K562 (cell line): ENCODE measurements around the gene MRPS15. TPM values are rescaled to one million over a fixed set of nuclear protein-coding genes. Genes with fewer than 3 reads are reported as not detected.

Experiments used
- BRF1 ChIP-seq: IDR thresholded peaks from 3 replicates; pipeline ENCODE4 v1.6.1; 2011; ENCODE audit warnings: borderline replicate concordance, mild to moderate bottlenecking; ENCODE audit not compliant: insufficient read length; ENCODE audit errors: extremely low read depth
- COPS2 ChIP-seq: fragments of 450-650 bp; conservative IDR thresholded peaks from 2 replicates; pipeline ENCODE4 v1.6.1; 2016; ENCODE audit warnings: mild to moderate bottlenecking, moderate library complexity
- CTCF ChIP-seq, 3 experiments: IDR thresholded peaks in 2 of 3; conservative IDR thresholded peaks in 1 of 3; 2 replicates each; pipeline ENCODE4 v1.5.1; 2011 to 2012; ENCODE audit warnings: low read length in 3 of 3, mild to moderate bottlenecking in 3 of 3, control low read depth in 2 of 3, improper control_type of control experiment in 1 of 3, inconsistent platforms in 1 of 3, low read depth in 1 of 3, mixed read lengths in 1 of 3, moderate library complexity in 1 of 3; ENCODE audit not compliant: insufficient read depth in 2 of 3
- E2F5 ChIP-seq: sonication (generic); formaldehyde crosslinking; IDR thresholded peaks from 2 replicates; pipeline ENCODE4 v1.8.0; 2022; ENCODE audit warnings: mild to moderate bottlenecking, missing genetic modification reagents
- FOXJ3 ChIP-seq: sonication (generic); formaldehyde crosslinking; IDR thresholded peaks from 2 replicates; pipeline ENCODE4 v1.4.0; 2020; ENCODE audit warnings: mild to moderate bottlenecking, missing genetic modification reagents
- HBP1 ChIP-seq: fragments of 450-650 bp; formaldehyde crosslinking; IDR thresholded peaks from 2 replicates; pipeline ENCODE4 v1.4.0; 2022; ENCODE audit warnings: missing genetic modification characterization
- HIVEP1 ChIP-seq: fragments of 250-450 bp; sonication (Bioruptor Pico); IDR thresholded peaks from 2 replicates; pipeline ENCODE4 v1.4.0; 2020; ENCODE audit warnings: mild to moderate bottlenecking
- HMBOX1 ChIP-seq: sonication (generic); IDR thresholded peaks from 2 replicates; pipeline ENCODE4 v1.6.1; 2016
- IFI16 ChIP-seq: fragments of 250-450 bp; sonication (Bioruptor Pico); IDR thresholded peaks from 2 replicates; pipeline ENCODE4 v2.1.2; 2022; ENCODE audit warnings: mild to moderate bottlenecking, inconsistent platforms
- RBM25 ChIP-seq: fragments of 200-400 bp; formaldehyde crosslinking; IDR thresholded peaks from 2 replicates; pipeline ENCODE4 v1.6.1; 2018; ENCODE audit warnings: low read length, low read depth, moderate library complexity; ENCODE audit not compliant: severe bottlenecking
- TARDBP ChIP-seq: fragments of 450-650 bp; IDR thresholded peaks from 2 replicates; pipeline ENCODE4 v1.6.1; 2016
- TFAM ChIP-seq: fragments of 250-450 bp; sonication (Bioruptor Pico); conservative IDR thresholded peaks from 2 replicates; pipeline ENCODE4 v1.5.0; 2021; ENCODE audit warnings: mild to moderate bottlenecking, moderate library complexity
- TGIF2 ChIP-seq: sonication (generic); formaldehyde crosslinking; IDR thresholded peaks from 2 replicates; pipeline ENCODE4 v1.8.1; 2022; ENCODE audit warnings: mild to moderate bottlenecking, missing genetic modification reagents, moderate library complexity
- TOE1 ChIP-seq, 2 experiments: fragments of 450-650 bp in 1 of 2; sonication (generic) in 1 of 2; formaldehyde crosslinking in 1 of 2; IDR thresholded peaks; 2 replicates each; pipeline versions ENCODE4 v1.7.1 to v1.8.0; 2016 to 2022; ENCODE audit warnings: borderline replicate concordance in 2 of 2, mild to moderate bottlenecking in 2 of 2, antibody characterized with exemption in 1 of 2, inconsistent platforms in 1 of 2, low read depth in 1 of 2, missing genetic modification reagents in 1 of 2, moderate library complexity in 1 of 2
- USF1 ChIP-seq: sonication (generic); formaldehyde crosslinking; IDR thresholded peaks from 2 replicates; pipeline ENCODE4 v1.9.0; 2022; ENCODE audit warnings: mild to moderate bottlenecking, missing genetic modification reagents
- YBX1 ChIP-seq: fragments of 450-650 bp; IDR thresholded peaks from 2 replicates; pipeline ENCODE4 v1.7.1; 2016; ENCODE audit warnings: mild to moderate bottlenecking
- ZMIZ1 ChIP-seq, 2 experiments: fragments of 150-350 bp in 1 of 2; IDR thresholded peaks; 2 replicates each; pipeline ENCODE4 v1.6.1; 2012 to 2016; ENCODE audit warnings: low read depth in 2 of 2, low read length in 2 of 2, mild to moderate bottlenecking in 1 of 2, moderate library complexity in 1 of 2
- ZNF212 ChIP-seq: fragments of 450-650 bp; formaldehyde crosslinking; IDR thresholded peaks from 2 replicates; pipeline ENCODE4 v1.4.0; 2020; ENCODE audit warnings: mild to moderate bottlenecking
- ZSCAN32 ChIP-seq: fragments of 450-650 bp; formaldehyde crosslinking; IDR thresholded peaks from 2 replicates; pipeline ENCODE4 v1.4.0; 2020; ENCODE audit warnings: mild to moderate bottlenecking, moderate library complexity
- polyA plus RNA-seq, 8 experiments: library from polyadenylated mRNA; depleted of rRNA in 4 of 8; stranded (reverse) in 5 of 8; unstranded in 3 of 8; fragments of >200 nt; fragmentation: Nextera tagmentation in 2 of 8; fragmentation: Illumina TruSeq in 1 of 8; extraction: Ambion mirVana in 2 of 8; extraction: Trizol in 1 of 8; gene quantifications; 2 replicates each; pipeline versions ENCODE4 v1.2.1 to v1.2.3, GENCODE V29; 2011 to 2014; ENCODE audit warnings: inconsistent platforms in 1 of 8, missing spikeins in 1 of 8
- total RNA-seq, 7 experiments: library from RNA; depleted of rRNA in 6 of 7; stranded (reverse); fragments of >200 nt in 6 of 7; fragmentation: Illumina TruSeq in 2 of 7; extraction: Trizol in 2 of 7; gene quantifications; 2 replicates each; pipeline versions ENCODE4 v1.2.1 to v1.2.3, GENCODE V29; 2011 to 2021; ENCODE audit warnings: low replicate concordance in 1 of 7

Gene MRPS15
- total and polyA plus RNA-seq, 9 of the 15 experiments (the other 6 are each of a cell fraction or from before 2014, with no cell fraction given), result 62.9 to 286 (median 149) TPM

- TF ChIP-seq TOE1 (IDR thresholded peaks at IDR 0.05; ENCODE audit: borderline replicate concordance) (peak; percentile 43; the same call in 1 of the 2 replicates), TOE1 (CRISPR knock-in tag; IDR thresholded peaks at IDR 0.05; ENCODE audit: borderline replicate concordance, low read depth) (no peak), COPS2 (no peak), TARDBP (no peak), RBM25 (no peak), ZNF212 (CRISPR knock-in tag) (no peak), CTCF (IDR thresholded peaks at IDR 0.05 in 2 of 3, conservative IDR thresholded peaks at IDR 0.05 in 1 of 3; ENCODE audit: insufficient read depth in 2 of 3, low read depth in 1 of 3, low read length in 3 of 3) (no peak), E2F5 (no peak), IFI16 (CRISPR knock-in tag) (no peak), ZSCAN32 (CRISPR knock-in tag) (no peak), HIVEP1 (CRISPR knock-in tag) (no peak), ZMIZ1 (IDR thresholded peaks at IDR 0.05; ENCODE audit: low read depth in 2 of 2, low read length in 2 of 2) (peak in 1 of 2 experiments; percentile 73; a peak in 1 of 4 replicates), USF1 (CRISPR knock-in tag) (0 out of 2 replicates have a peak, but pooled peaks have one; percentile 19), TFAM (no peak), HMBOX1 (no peak), HBP1 (CRISPR knock-in tag) (no peak), TGIF2 (CRISPR knock-in tag) (no peak), BRF1 (no peak), FOXJ3 (CRISPR knock-in tag) (no peak), YBX1 (no peak)
Measured at GRCh38 chr1:36492491-36492890, 28.3 kb upstream of the MRPS15 start (continued).
